Measurements from ENCODE around the gene GAS7.

GAS7 gene

GRCh38 chr17:9893411-9894012, 304.9 kb downstream of the GAS7 start:
- DNase-seq (ENCODE audit: low read depth, low spot score), result no peak

GRCh38 chr17:9890124-9890523, 308.3 kb downstream of the GAS7 start:
- DNase-seq (ENCODE audit: low read depth, low spot score), result no peak

- no peak for DNase-seq (ENCODE audit: low read depth, low spot score)
Measured at GRCh38 chr17:9887508-9887907, 310.9 kb downstream of the GAS7 start.

DNA sequence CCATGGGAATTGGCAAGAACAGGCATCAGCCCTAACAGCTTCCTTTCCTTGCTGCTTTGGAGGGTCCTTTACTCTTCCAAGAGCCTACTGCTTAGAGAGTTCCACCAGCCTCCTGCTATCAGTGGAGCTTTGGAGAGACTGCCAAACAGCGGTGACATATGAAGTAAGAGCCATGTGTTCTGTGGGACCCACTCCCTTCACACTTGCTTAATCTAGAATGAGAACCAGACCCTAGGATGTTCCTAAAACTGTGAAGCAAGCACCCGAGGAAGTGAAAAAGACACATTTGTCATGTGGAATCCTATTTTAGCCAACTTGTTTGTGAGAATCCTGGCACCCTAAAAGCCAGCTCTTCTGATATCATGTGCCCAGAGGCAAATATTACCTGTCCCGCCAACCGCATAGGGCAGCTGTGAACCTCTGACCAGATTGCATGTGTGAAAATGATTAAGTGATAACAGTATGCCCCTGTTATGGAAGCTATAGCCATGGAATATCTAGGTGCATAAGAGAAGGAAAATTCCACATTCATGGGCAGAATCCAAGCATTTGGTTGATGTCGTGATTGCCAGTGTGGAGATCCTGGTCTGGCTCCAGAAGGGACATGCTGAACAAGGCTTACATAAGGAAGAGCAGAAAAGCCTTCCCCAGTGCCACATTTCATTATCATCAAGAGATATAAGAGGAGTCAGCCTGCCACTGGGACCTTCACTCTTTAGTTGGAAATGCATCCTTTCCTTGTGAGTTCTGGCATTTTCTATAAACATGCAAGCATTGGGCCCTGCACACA, 312.1 kb downstream of the GAS7 start:
- no peak for DNase-seq (ENCODE audit: low read depth, low spot score)

DNA sequence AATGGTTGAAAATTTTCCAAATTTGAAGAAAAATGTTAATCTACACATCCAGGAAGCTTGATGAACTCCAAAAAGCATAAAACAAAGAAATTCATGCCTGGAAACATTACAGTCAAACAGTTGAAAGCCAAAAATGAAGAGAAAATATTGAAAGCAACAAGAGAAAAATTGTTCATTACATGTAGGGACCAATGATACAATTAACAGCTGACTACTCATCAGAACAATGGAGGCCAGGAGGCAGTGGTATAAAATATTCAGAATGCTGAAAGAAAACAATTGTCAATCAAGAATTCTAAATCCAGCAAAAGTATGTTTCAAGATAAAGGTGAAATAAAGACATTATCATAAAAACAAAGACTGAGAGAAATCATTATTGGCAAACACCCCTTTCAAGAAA, 315.0 kb downstream of the GAS7 start:
- DNase-seq (ENCODE audit: low read depth, low spot score), result no peak

GRCh38 chr17:9880582-9880999, 317.8 kb downstream of the GAS7 start:
- no peak for DNase-seq (ENCODE audit: low read depth, low spot score)

- DNase-seq (ENCODE audit: low read depth, low spot score), result no peak
Measured at GRCh38 chr17:9878786-9879525, 319.4 kb downstream of the GAS7 start.

GRCh38 chr17:9878356-9878755, 320.1 kb downstream of the GAS7 start:
- no peak for DNase-seq (ENCODE audit: low read depth, low spot score)

GRCh38 chr17:9875441-9875840, 323.0 kb downstream of the GAS7 start:
- no peak for DNase-seq (ENCODE audit: low read depth, low spot score)

DNA sequence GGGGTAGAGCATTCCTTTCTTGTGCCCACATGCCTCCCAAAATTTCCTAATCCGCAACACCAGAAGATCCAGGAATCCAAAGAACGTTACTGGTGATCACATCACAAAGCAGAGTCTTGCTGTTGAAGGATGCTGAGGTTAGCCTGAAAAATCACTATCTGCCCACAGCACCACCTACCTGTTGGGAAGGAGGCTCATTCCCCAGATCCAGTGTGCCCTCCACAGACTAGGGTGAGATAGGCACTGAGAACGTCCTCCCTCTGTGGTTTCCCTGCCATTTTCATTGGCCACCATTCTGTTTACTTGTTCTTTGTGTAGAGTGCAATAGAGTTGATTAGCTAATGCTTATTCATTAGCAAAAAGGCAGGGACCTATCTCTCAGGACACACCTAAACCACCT, 323.7 kb downstream of the GAS7 start:
- DNase-seq (ENCODE audit: low read depth, low spot score), result no peak

- DNase-seq (ENCODE audit: low read depth, low spot score), result no peak
Measured at GRCh38 chr17:9872852-9873251, 325.6 kb downstream of the GAS7 start.

DNA sequence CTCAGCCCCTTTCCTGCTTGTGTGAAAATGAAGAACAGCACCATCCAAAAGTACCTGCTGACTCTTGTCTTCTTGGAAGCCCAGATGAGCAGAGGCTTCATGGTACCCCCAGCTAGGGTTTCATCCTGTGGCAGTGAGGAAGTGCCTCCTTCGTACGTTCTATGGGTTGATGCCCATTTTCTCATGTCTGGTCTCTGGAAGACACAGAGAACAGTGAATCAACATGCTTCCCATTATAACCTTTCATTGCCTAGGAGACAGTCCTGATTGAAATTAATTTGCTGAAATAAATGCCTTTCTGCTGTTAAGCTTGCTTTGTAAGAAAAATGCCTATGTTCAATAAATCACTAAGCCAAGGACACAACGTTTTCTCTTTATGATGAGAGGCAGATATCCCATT, 329.9 kb downstream of the GAS7 start:
- no peak for DNase-seq (ENCODE audit: low read depth, low spot score)

GRCh38 chr17:9865586-9865985, 332.8 kb downstream of the GAS7 start:
- DNase-seq (ENCODE audit: low read depth, low spot score), result no peak

- DNase-seq (ENCODE audit: low read depth, low spot score), result no peak
Measured at GRCh38 chr17:9862949-9863348, 335.5 kb downstream of the GAS7 start.

DNA sequence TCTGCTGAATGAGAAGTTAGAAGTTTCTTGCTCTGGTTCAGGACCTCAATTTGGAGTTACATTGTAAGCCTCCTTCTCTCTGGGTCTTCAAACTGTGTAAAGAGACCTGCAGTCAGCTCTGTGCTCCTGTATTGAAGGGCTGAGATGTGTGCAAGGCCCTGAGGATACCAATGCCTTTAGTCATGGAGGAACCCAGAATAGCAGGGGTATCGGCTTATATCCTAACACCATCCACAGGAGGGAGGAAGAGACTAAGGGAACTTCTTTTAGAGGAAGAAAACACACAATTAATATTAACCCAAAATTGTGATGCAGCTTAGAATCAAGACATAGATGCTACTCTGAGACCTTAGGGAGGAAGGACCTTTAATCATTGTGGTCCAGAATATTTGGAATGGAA, 336.2 kb downstream of the GAS7 start:
- no peak for DNase-seq (ENCODE audit: low read depth, low spot score)

GRCh38 chr17:9860851-9861250, 337.6 kb downstream of the GAS7 start:
- no peak for DNase-seq (ENCODE audit: low read depth, low spot score)
